ENCODE results near the gene ADCY2.

ADCY2 gene

DNA sequence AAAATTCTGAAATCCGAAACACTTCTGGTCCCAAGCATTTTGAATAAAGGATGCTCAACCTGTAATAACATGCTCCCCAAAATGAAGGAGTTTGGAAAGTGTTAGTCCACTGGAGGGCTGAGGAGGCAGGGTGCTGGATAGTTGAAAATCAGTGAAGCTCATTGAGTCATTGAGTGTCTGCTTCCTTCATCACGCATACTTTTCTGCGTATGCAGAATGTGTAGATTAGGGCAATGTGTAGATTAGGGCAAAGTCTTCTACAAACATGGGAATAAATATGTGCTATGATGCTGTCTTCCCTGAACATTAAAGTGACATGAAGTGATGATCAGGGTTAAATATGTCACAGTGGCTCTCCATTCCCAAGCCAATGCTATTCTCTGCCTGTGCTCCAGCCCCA is 261.2 kb downstream of the ADCY2 start:
- Histone ChIP-seq H3K4me3 (no peak overlapping the region), H3K4me1 (no peaks in the 10 kb centered on the region), H3K27me3 (no peaks in the 10 kb centered on the region), H3K27ac (no peak overlapping the region), H3K36me3 (no peaks in the 10 kb centered on the region), H3K9me3 (no peaks in the 10 kb centered on the region)
- DNase-seq = no peak
- intact Hi-C loops (cut with DNase I; ENCODE audit: low total_unique reads) = no loop called here
- TF ChIP-seq CTCF (IDR thresholded peaks at IDR 0.05) = no peak

- no peak for DNase-seq
Measured at GRCh38 chr5:7659420-7659819, 263.5 kb downstream of the ADCY2 start.

DNA sequence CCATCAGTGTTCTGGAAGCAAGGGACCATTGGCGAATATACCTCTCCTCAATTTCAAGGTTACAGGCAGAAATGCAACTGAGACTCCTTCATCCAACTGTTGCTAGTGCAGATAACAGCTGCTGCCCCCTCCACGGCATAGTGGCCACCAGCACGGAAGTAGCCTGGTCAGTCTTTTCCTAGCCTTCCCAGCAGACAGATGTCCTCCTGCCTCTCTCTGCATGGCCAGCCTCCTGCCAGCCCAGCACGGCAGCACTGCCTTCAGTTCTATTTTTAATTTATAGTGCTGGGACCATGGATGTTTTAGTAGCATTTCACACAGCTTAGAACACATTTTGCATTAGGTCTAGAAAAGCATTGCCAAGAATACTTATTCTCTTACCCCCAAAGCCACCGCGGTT is 266.4 kb downstream of the ADCY2 start:
- Histone ChIP-seq H3K27ac (no peak overlapping the region), H3K4me1 (no peaks in the 10 kb centered on the region), H3K4me3 (no peak overlapping the region), H3K9me3 (no peaks in the 10 kb centered on the region), H3K27me3 (no peaks in the 10 kb centered on the region), H3K36me3 (no peaks in the 10 kb centered on the region)
- no peak for TF ChIP-seq CTCF (IDR thresholded peaks at IDR 0.05)
- intact Hi-C loops (cut with DNase I; ENCODE audit: low total_unique reads) = no loop called here
- DNase-seq = no peak

More at GRCh38 chr5:7659420-7659819, 263.5 kb downstream of the ADCY2 start:
- Histone ChIP-seq H3K36me3 (no peaks in the 10 kb centered on the region), H3K27me3 (no peaks in the 10 kb centered on the region), H3K9me3 (no peaks in the 10 kb centered on the region), H3K27ac (no peak overlapping the region), H3K4me3 (no peak overlapping the region), H3K4me1 (no peaks in the 10 kb centered on the region)
- intact Hi-C loops (cut with DNase I; ENCODE audit: low total_unique reads) = no loop called here
- TF ChIP-seq CTCF (IDR thresholded peaks at IDR 0.05) = no peak

- H3K9me3 ChIP-seq = no peaks in the 10 kb centered on the region
- H3K27ac ChIP-seq = no peak overlapping the region
- intact Hi-C loops (cut with DNase I; ENCODE audit: low total_unique reads) = no loop called here
- H3K36me3 ChIP-seq = no peaks in the 10 kb centered on the region
- H3K4me3 ChIP-seq = no peak overlapping the region
- no peaks in the 10 kb centered on the region for H3K4me1 ChIP-seq
- no peak for TF ChIP-seq CTCF (IDR thresholded peaks at IDR 0.05)
- no peaks in the 10 kb centered on the region for H3K27me3 ChIP-seq
- no peak for DNase-seq
Measured at GRCh38 chr5:7663808-7664207, 267.9 kb downstream of the ADCY2 start.

- Histone ChIP-seq H3K9me3 (no peaks in the 10 kb centered on the region), H3K36me3 (no peaks in the 10 kb centered on the region), H3K27me3 (no peaks in the 10 kb centered on the region), H3K27ac (no peak overlapping the region), H3K4me1 (no peaks in the 10 kb centered on the region), H3K4me3 (no peak overlapping the region)
- no peak for DNase-seq
- no peak for TF ChIP-seq CTCF (IDR thresholded peaks at IDR 0.05)
- intact Hi-C loops (cut with DNase I; ENCODE audit: low total_unique reads) = no loop called here
Measured at GRCh38 chr5:7664208-7664607, 268.3 kb downstream of the ADCY2 start.

DNA sequence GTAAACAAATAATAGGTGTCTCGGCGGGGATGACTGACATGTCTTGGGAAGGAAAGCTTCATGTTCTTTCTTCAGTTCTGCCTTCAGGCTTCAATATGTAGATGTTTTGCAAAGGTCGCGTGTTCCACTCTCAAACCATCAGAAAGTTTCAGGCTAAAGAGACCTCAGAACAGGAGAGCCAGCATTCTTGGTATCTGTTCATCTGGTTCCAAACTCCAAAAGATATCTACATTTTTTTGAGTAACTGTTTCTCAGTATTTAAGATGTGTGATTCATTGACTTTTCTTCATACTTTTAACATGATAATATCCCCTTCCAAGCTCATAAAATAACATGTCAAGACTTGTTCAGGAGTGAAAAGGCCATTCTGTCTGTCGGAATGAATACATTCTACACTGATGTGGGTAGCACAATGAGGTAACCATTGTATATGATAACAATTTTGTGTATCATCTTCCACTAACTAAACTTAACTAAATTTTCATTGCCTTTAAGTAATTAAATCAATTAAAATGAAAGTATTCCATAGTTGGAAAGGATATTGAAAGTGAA is 271.4 kb downstream of the ADCY2 start:
- no peak overlapping the region for H3K4me3 ChIP-seq
- no peaks in the 10 kb centered on the region for H3K9me3 ChIP-seq
- no peak for TF ChIP-seq CTCF (IDR thresholded peaks at IDR 0.05)
- H3K4me1 ChIP-seq = no peaks in the 10 kb centered on the region
- H3K27ac ChIP-seq = no peak overlapping the region
- H3K36me3 ChIP-seq = no peaks in the 10 kb centered on the region
- intact Hi-C loops (cut with DNase I; ENCODE audit: low total_unique reads) = no loop called here
- H3K27me3 ChIP-seq = no peaks in the 10 kb centered on the region
- no peak for DNase-seq
